SK-N-SH (cell line): ENCODE measurements around the gene RUVBL1. TPM values are rescaled to one million over a fixed set of nuclear protein-coding genes. Genes with fewer than 3 reads are reported as not detected.

Experiments
- CTCF ChIA-PET: fragments of 300-600, 350-600 bp; formaldehyde crosslinking; extraction: SDS; loops from one replicate; lab custom pipeline; 2021; lab: Yijun Ruan, JAX
- POLR2A ChIA-PET: fragments of 350-600 bp; sonication (Branson Sonifier 250); formaldehyde crosslinking; extraction: SDS; loops from one replicate; lab custom pipeline; 2020; ENCODE audit warnings: antibody characterized with exemption, inconsistent platforms; lab: Yijun Ruan, JAX
- DNase-seq: peaks from one replicate; pipeline ENCODE4 v3.0.0; 2012
- H2AFZ ChIP-seq: fragments of 200-600 bp; sonication (generic); 2 replicates; pipeline ENCODE4 v1.8.1; 2016; ENCODE audit warnings: antibody characterized with exemption, mild to moderate bottlenecking, low read depth
- H3F3A ChIP-seq: fragments of 200-600 bp; sonication (generic); replicated peaks from 2 replicates; pipeline ENCODE3; 2016; ENCODE audit warnings: antibody characterized with exemption, mild to moderate bottlenecking; ENCODE audit not compliant: insufficient read depth
- H3K27ac ChIP-seq, 2 experiments: fragments of 200-500 bp in 1 of 2; fragments of 200-600 bp in 1 of 2; sonication (Bioruptor generic) in 1 of 2; sonication (generic), shearing (Covaris generic) in 1 of 2; 2 replicates each; pipeline versions ENCODE4 v1.5.1 to v1.6.1; 2014 to 2016; ENCODE audit warnings: low read depth in 2 of 2, inconsistent platforms in 1 of 2, low read length in 1 of 2, mild to moderate bottlenecking in 1 of 2, mixed read lengths in 1 of 2
- H3K27me3 ChIP-seq: fragments of 200-600 bp; sonication (generic), shearing (Covaris generic); 2 replicates; pipeline ENCODE4 v1.6.1; 2016; ENCODE audit warnings: mixed run types; ENCODE audit not compliant: insufficient read depth
- H3K36me3 ChIP-seq, 2 experiments: fragments of 200-500 bp in 1 of 2; fragments of 200-600 bp in 1 of 2; sonication (Bioruptor generic) in 1 of 2; sonication (generic) in 1 of 2; replicated peaks in 1 of 2; 2 replicates each; pipeline versions ENCODE3 to v1.5.1; 2014 to 2016; ENCODE audit warnings: low read length in 1 of 2, mild to moderate bottlenecking in 1 of 2; ENCODE audit not compliant: insufficient read depth in 2 of 2, control insufficient read depth in 1 of 2
- H3K4me1 ChIP-seq, 2 experiments: fragments of 200-500 bp in 1 of 2; fragments of 200-600 bp in 1 of 2; sonication (Bioruptor generic) in 1 of 2; sonication (generic), shearing (Covaris generic) in 1 of 2; 2 replicates each; pipeline versions ENCODE4 v1.5.1 to v1.6.1; 2014 to 2016; ENCODE audit warnings: low read depth in 1 of 2, low read length in 1 of 2, mixed run types in 1 of 2; ENCODE audit not compliant: insufficient read depth in 2 of 2, control insufficient read depth in 1 of 2
- H3K4me2 ChIP-seq: fragments of 200-600 bp; sonication (generic), shearing (Covaris generic); 2 replicates; pipeline ENCODE4 v1.6.1; 2017; ENCODE audit warnings: mixed run types
- H3K4me3 ChIP-seq, 2 experiments: fragments of 200-500 bp in 1 of 2; fragments of 200-600 bp in 1 of 2; sonication (Bioruptor generic) in 1 of 2; sonication (generic), shearing (Covaris generic) in 1 of 2; 2 replicates each; pipeline versions ENCODE4 v1.5.1 to v1.8.1; 2014 to 2016; ENCODE audit warnings: low read depth in 2 of 2, inconsistent platforms in 1 of 2, low read length in 1 of 2, mild to moderate bottlenecking in 1 of 2, mixed read lengths in 1 of 2, moderate library complexity in 1 of 2
- H3K79me2 ChIP-seq: fragments of 200-600 bp; sonication (generic); 2 replicates; pipeline ENCODE4 v1.8.1; 2017; ENCODE audit warnings: mild to moderate bottlenecking; ENCODE audit not compliant: insufficient read depth
- H3K9ac ChIP-seq: fragments of 200-600 bp; sonication (generic); 2 replicates; pipeline ENCODE4 v1.6.1; 2017; ENCODE audit warnings: mixed run types
- H3K9me2 ChIP-seq: fragments of 200-600 bp; sonication (generic); 2 replicates; pipeline ENCODE4 v1.6.1; 2017; ENCODE audit warnings: mixed run types
- H3K9me3 ChIP-seq: fragments of 200-600 bp; sonication (generic); 2 replicates; pipeline ENCODE4 v1.6.1; 2017; ENCODE audit warnings: mixed run types, mild to moderate bottlenecking, moderate library complexity
- H4K20me1 ChIP-seq: fragments of 200-600 bp; sonication (generic); 2 replicates; pipeline ENCODE4 v1.6.1; 2017; ENCODE audit warnings: mild to moderate bottlenecking, mixed run types; ENCODE audit not compliant: insufficient read depth
- CTCF ChIP-seq: fragments of 200-600 bp; sonication (generic); IDR thresholded peaks from 2 replicates; pipeline ENCODE4 v1.6.1; 2017; ENCODE audit warnings: antibody characterized with exemption, mild to moderate bottlenecking, moderate library complexity
- MEF2A ChIP-seq: IDR thresholded peaks from 2 replicates; pipeline ENCODE4 v1.4.0; 2012; ENCODE audit warnings: low read depth, borderline replicate concordance
- MXI1 ChIP-seq: IDR thresholded peaks from 2 replicates; pipeline ENCODE4 v1.6.1; 2012; ENCODE audit warnings: mild to moderate bottlenecking, low read depth, low read length, improper control_type of control experiment
- SIN3A ChIP-seq: IDR thresholded peaks from 2 replicates; pipeline ENCODE4 v1.6.1; 2012; ENCODE audit warnings: low read depth, mild to moderate bottlenecking, low read length, moderate library complexity, borderline replicate concordance
- SMC3 ChIP-seq: IDR thresholded peaks from 2 replicates; pipeline ENCODE4 v1.6.1; 2012; ENCODE audit warnings: low read depth, low read length, improper control_type of control experiment
- TAF1 ChIP-seq: IDR thresholded peaks from 2 replicates; pipeline ENCODE4 v1.6.1; 2012; ENCODE audit warnings: low read depth, mild to moderate bottlenecking, low read length, moderate library complexity, borderline replicate concordance
- USF1 ChIP-seq: IDR thresholded peaks from 2 replicates; pipeline ENCODE4 v1.4.0; 2012; ENCODE audit warnings: low read depth, borderline replicate concordance
- WGBS: methylation state at CpG from one replicate; pipeline ENCODE4 v1.1.6; 2017; ENCODE audit warnings: low lambda C conversion rate; 5-methylcytosine and 5-hydroxymethylcytosine counted together
- polyA plus RNA-seq, 3 experiments: library from polyadenylated mRNA; depleted of rRNA; stranded (reverse); fragments of >200 nt; gene quantifications; 2 replicates each; pipeline ENCODE4 v1.2.3, GENCODE V29; 2012

RUVBL1 gene
- polyA plus RNA-seq, 1 of the 3 experiments (the other 2 are of a cell fraction) = 140 TPM

- POLR2A ChIA-PET = no interaction called here
- Histone ChIP-seq H3K79me2 (peaks cover 6% of the 10 kb centered on the region; the same call in 1 of the 2 replicates), H2AFZ (no peak overlapping the region), H3K4me1 (peaks cover 10 to 18% of the 10 kb centered on the region in 2 experiments; a peak in 3 of 4 replicates), H3K9me2 (no peaks in the 10 kb centered on the region), H3F3A (peaks cover 26% of the 10 kb centered on the region), H3K27me3 (no peaks in the 10 kb centered on the region), H3K9ac (no peak overlapping the region), H3K36me3 (peaks cover 4 to 62% of the 10 kb centered on the region in 2 experiments), H3K9me3 (no peaks in the 10 kb centered on the region), H4K20me1 (peaks cover 48% of the 10 kb centered on the region), H3K4me2 (no peak overlapping the region)
- 96% methylated on average over 52 of the region's 79 CpGs for WGBS
- CTCF ChIA-PET = interaction anchor here (0.9 kb wide), 1 partner anchor 57 kb away, joined by 3 read pairs; no protein-coding TSS in a partner anchor
- TF ChIP-seq MXI1 = no peak
- no peak for TF ChIP-seq MEF2A
- no peak for TF ChIP-seq SIN3A
- TF ChIP-seq TAF1 = no peak
- no peak for TF ChIP-seq USF1
- TF ChIP-seq, all 33 proteins: peak for 0
- H3K27ac ChIP-seq = no peak overlapping the region
- no peak overlapping the region for H3K4me3 ChIP-seq
- DNase-seq = no peak
These were observed 47.0 kb downstream of the RUVBL1 start for GRCh38 chr3:128076483-128077201.

DNA sequence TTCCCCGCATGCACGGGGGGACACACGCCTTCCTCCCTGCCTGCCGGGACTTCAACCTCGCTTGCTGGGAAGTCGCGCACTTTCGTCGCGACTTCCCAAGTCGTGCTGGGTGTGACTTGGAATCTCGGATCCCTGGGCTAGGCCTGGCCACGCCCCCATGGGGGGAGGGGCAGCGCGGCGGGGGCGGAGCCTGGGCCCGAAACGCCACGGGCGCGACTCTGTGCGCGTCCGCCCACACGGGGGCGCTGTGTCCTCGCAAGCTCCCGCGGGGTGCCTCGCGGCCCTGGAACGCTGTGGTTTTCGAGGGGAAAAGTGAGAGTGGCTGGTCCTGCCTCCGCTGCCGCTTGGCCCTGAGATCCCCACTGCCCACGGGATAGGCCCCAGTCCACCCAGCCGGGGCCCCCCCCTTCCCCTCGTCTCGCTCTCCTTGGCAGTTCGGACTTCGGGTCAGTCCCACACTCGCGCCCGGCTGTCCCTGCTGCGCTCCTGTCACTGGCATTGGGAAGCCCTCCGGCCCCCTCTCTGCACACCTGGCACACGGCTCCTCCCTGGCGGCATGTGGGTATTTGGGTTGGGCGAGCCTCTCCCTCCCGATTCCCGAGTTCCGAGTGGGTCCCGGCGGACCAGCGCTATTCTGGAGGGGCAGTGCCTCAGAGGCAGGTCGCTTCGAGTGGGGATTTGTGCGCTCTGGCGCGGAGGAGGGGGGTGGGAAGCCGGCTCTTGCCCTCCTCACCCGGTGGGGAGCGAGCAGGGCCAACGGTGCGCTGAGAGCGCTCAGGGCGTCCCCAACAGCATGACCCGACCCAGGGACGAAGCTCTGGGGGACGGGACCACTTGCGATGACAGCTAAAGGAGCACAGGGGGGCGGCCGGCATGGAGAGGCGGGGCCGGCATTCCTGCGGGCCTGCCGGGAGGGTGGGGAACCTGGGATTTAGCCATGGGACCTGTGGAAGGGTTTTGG, 47.8 kb downstream of the RUVBL1 start:
- ChIA-PET CTCF (no interaction called here), POLR2A (no interaction called here)
- Histone ChIP-seq H3K9me2 (no peaks in the 10 kb centered on the region), H3K27me3 (no peaks in the 10 kb centered on the region), H4K20me1 (peaks cover 57% of the 10 kb centered on the region), H3K9ac (no peak overlapping the region), H3K36me3 (peaks cover 4 to 62% of the 10 kb centered on the region in 2 experiments), H3K4me1 (peaks cover 12 to 16% of the 10 kb centered on the region in 2 experiments; a peak in 3 of 4 replicates), H3F3A (peaks cover 26% of the 10 kb centered on the region), H3K4me2 (no peak overlapping the region), H3K79me2 (peaks cover 6% of the 10 kb centered on the region; the same call in 1 of the 2 replicates), H2AFZ (no peak overlapping the region), H3K9me3 (no peaks in the 10 kb centered on the region), H3K4me3 (peak overlapping the region in 1 of 2 experiments; percentile 41; a peak in 1 of 4 replicates), H3K27ac (no peak overlapping the region)
- peak; percentile 72 for DNase-seq
- no peak for TF ChIP-seq SMC3
- TF ChIP-seq CTCF = peak; percentile 26; the same call in 1 of the 2 replicates
- WGBS = 93% methylated on average over 37 of the region's 78 CpGs
